IMR-90 (cell line): ENCODE data around the gene COL24A1. TPM values are rescaled to one million over a fixed set of nuclear protein-coding genes. Genes with fewer than 3 reads are reported as not detected.

Source experiments
- ATAC-seq: fragments of 200-7000 bp; cut with Tn5 transposase; 2 replicates; pipeline ENCODE4 v1.9.1; 2020; ENCODE audit warnings: low read depth, mild to moderate bottlenecking, moderate library complexity
- BruUV-seq: library from RNA; stranded (reverse); fragments of 400-500 nt; replicated peaks from 2 replicates; lab custom pipeline; 2021; lab: Mats Ljungman, UMichigan
- CTCF ChIA-PET: fragments of 300-600 bp; formaldehyde crosslinking; extraction: SDS; loops from one replicate; lab custom pipeline; 2021; ENCODE audit warnings: antibody characterized with exemption; lab: Yijun Ruan, JAX
- POLR2A ChIA-PET: fragments of 300-600 bp; sonication (Branson Sonifier 250); formaldehyde crosslinking; loops from one replicate; lab custom pipeline; 2022; ENCODE audit warnings: antibody characterized with exemption; ENCODE audit not compliant: unreplicated experiment; lab: Charles Lee
- DNase-seq: peaks from one replicate; pipeline ENCODE4 v3.0.0; 2013
- H2AFZ ChIP-seq: replicated peaks from 2 replicates; pipeline ENCODE3; 2013; ENCODE audit warnings: low read length, mild to moderate bottlenecking; ENCODE audit not compliant: poor library complexity
- H2AK5ac ChIP-seq: 2 replicates; pipeline ENCODE4 v1.6.1; 2013; ENCODE audit warnings: low read depth, low read length, inconsistent platforms
- H2AK9ac ChIP-seq: replicated peaks from 2 replicates; pipeline ENCODE3; 2013; ENCODE audit warnings: mild to moderate bottlenecking, low read depth, low read length, moderate library complexity; ENCODE audit not compliant: poor library complexity
- H2BK120ac ChIP-seq: 2 replicates; pipeline ENCODE4 v1.6.1; 2013; ENCODE audit warnings: low read depth, low read length, inconsistent platforms
- H2BK15ac ChIP-seq: 3 replicates; pipeline ENCODE4 v1.6.1; 2013; ENCODE audit warnings: low read depth, low read length, inconsistent platforms
- H2BK20ac ChIP-seq: 2 replicates; pipeline ENCODE4 v1.6.1; 2013; ENCODE audit warnings: low read depth, mild to moderate bottlenecking, inconsistent platforms, low read length, moderate library complexity
- H2BK5ac ChIP-seq: 2 replicates; pipeline ENCODE4 v1.6.1; 2013; ENCODE audit warnings: mild to moderate bottlenecking, low read depth, low read length, inconsistent platforms; ENCODE audit not compliant: poor library complexity, severe bottlenecking
- H3K14ac ChIP-seq: replicated peaks from 2 replicates; pipeline ENCODE4 v1.6.1; 2013; ENCODE audit warnings: low read depth, low read length, inconsistent platforms
- H3K18ac ChIP-seq: 2 replicates; pipeline ENCODE4 v1.6.1; 2013; ENCODE audit warnings: low read depth, low read length, control low read depth
- H3K23ac ChIP-seq: 2 replicates; pipeline ENCODE4 v1.6.1; 2013; ENCODE audit warnings: low read depth, low read length, inconsistent platforms
- H3K27ac ChIP-seq: 2 replicates; pipeline ENCODE4 v1.5.1; 2013; ENCODE audit warnings: mild to moderate bottlenecking, control low read depth, low read length; ENCODE audit not compliant: insufficient read depth
- H3K27me3 ChIP-seq: 2 replicates; pipeline ENCODE4 v1.6.1; 2013; ENCODE audit warnings: low read length; ENCODE audit not compliant: control insufficient read depth, insufficient read depth
- H3K36me3 ChIP-seq: 2 replicates; pipeline ENCODE4 v1.6.1; 2013; ENCODE audit warnings: low read length, mixed read lengths; ENCODE audit not compliant: control insufficient read depth, insufficient read depth
- H3K4ac ChIP-seq: 2 replicates; pipeline ENCODE4 v1.6.1; 2013; ENCODE audit warnings: low read depth, low read length, inconsistent platforms
- H3K4me1 ChIP-seq: 2 replicates; pipeline ENCODE4 v1.6.1; 2013; ENCODE audit warnings: low read length, mixed read lengths; ENCODE audit not compliant: control insufficient read depth, insufficient read depth
- H3K4me2 ChIP-seq: 2 replicates; pipeline ENCODE4 v1.6.1; 2013; ENCODE audit warnings: low read depth, mild to moderate bottlenecking, control low read depth, low read length, moderate library complexity
- H3K4me3 ChIP-seq: 2 replicates; pipeline ENCODE4 v1.5.1; 2013; ENCODE audit warnings: low read depth, mild to moderate bottlenecking, control low read depth, low read length, moderate library complexity; ENCODE audit not compliant: insufficient read depth
- H3K56ac ChIP-seq: 2 replicates; pipeline ENCODE4 v1.6.1; 2013; ENCODE audit warnings: low read length, inconsistent platforms; ENCODE audit not compliant: insufficient read depth; ENCODE audit errors: extremely low read depth
- H3K79me1 ChIP-seq, 2 experiments: 2 replicates each; pipeline ENCODE4 v1.6.1; 2013; ENCODE audit warnings: low read length in 2 of 2, inconsistent platforms in 1 of 2, low read depth in 1 of 2
- H3K9ac ChIP-seq: 2 replicates; pipeline ENCODE4 v1.6.1; 2013; ENCODE audit warnings: low read depth, low read length, control low read depth
- H3K9me1 ChIP-seq: 2 replicates; pipeline ENCODE4 v1.6.1; 2013; ENCODE audit warnings: low read length, inconsistent platforms; ENCODE audit not compliant: insufficient read depth
- H3K9me3 ChIP-seq: 2 replicates; pipeline ENCODE4 v1.6.1; 2013; ENCODE audit warnings: low read length; ENCODE audit not compliant: control insufficient read depth, insufficient read depth
- H4K20me1 ChIP-seq: 2 replicates; pipeline ENCODE4 v1.6.1; 2013; ENCODE audit warnings: low read length, inconsistent platforms; ENCODE audit not compliant: insufficient read depth
- H4K5ac ChIP-seq: 2 replicates; pipeline ENCODE4 v1.6.1; 2013; ENCODE audit warnings: mild to moderate bottlenecking, low read depth, low read length, control low read depth
- H4K8ac ChIP-seq, 2 experiments: 2 replicates each; pipeline ENCODE4 v1.6.1; 2013; ENCODE audit warnings: low read depth in 2 of 2, low read length in 2 of 2, control low read depth in 1 of 2, inconsistent platforms in 1 of 2
- H4K91ac ChIP-seq: 2 replicates; pipeline ENCODE4 v1.6.1; 2013; ENCODE audit warnings: low read depth, low read length, inconsistent platforms; ENCODE audit not compliant: insufficient read depth
- BHLHE40 ChIP-seq: fragments of 150-350 bp; IDR thresholded peaks from 2 replicates; pipeline ENCODE4 v1.6.1; 2016; ENCODE audit warnings: mild to moderate bottlenecking, low read depth, low read length
- CEBPB ChIP-seq: IDR thresholded peaks from 2 replicates; pipeline ENCODE4 v1.6.1; 2012; ENCODE audit warnings: low read depth, low read length, improper control_type of control experiment
- CHD1 ChIP-seq: IDR thresholded peaks from 2 replicates; pipeline ENCODE4 v1.6.1; 2012; ENCODE audit warnings: low read depth, low read length, improper control_type of control experiment
- CTCF ChIP-seq: conservative IDR thresholded peaks from 2 replicates; pipeline ENCODE4 v1.5.1; 2012; ENCODE audit warnings: mild to moderate bottlenecking, low read depth, low read length, improper control_type of control experiment
- ELK1 ChIP-seq: fragments of 150-350 bp; IDR thresholded peaks from 2 replicates; pipeline ENCODE4 v1.6.1; 2016; ENCODE audit warnings: low read depth, mild to moderate bottlenecking, low read length, moderate library complexity, borderline replicate concordance
- FOS ChIP-seq: fragments of 150-350 bp; IDR thresholded peaks from 2 replicates; pipeline ENCODE4 v1.6.1; 2016; ENCODE audit warnings: low read depth, low read length
- MAFK ChIP-seq: IDR thresholded peaks from 2 replicates; pipeline ENCODE4 v1.6.1; 2012; ENCODE audit warnings: low read depth, low read length, improper control_type of control experiment
- MAZ ChIP-seq: IDR thresholded peaks from 2 replicates; pipeline ENCODE4 v1.6.1; 2012; ENCODE audit warnings: low read depth, mild to moderate bottlenecking, low read length, improper control_type of control experiment, moderate library complexity, borderline replicate concordance
- MXI1 ChIP-seq: IDR thresholded peaks from 2 replicates; pipeline ENCODE4 v1.6.1; 2012; ENCODE audit warnings: low read depth, mild to moderate bottlenecking, low read length, moderate library complexity, borderline replicate concordance
- NFE2L2 ChIP-seq: fragments of 150-350 bp; IDR thresholded peaks from 2 replicates; pipeline ENCODE4 v1.6.1; 2016; ENCODE audit warnings: low read depth, mild to moderate bottlenecking, low read length
- POLR2A ChIP-seq: IDR thresholded peaks from 2 replicates; pipeline ENCODE4 v1.6.1; 2012; ENCODE audit warnings: mild to moderate bottlenecking, low read depth, low read length
- RAD21 ChIP-seq: IDR thresholded peaks from 2 replicates; pipeline ENCODE4 v1.6.1; 2012; ENCODE audit warnings: low read length, improper control_type of control experiment
- SMC3 ChIP-seq: fragments of 150-350 bp; IDR thresholded peaks from 2 replicates; pipeline ENCODE4 v1.6.1; 2016; ENCODE audit warnings: low read depth, mild to moderate bottlenecking, antibody characterized with exemption, low read length, moderate library complexity
- USF2 ChIP-seq: fragments of 150-350 bp; IDR thresholded peaks from 2 replicates; pipeline ENCODE4 v1.6.1; 2017; ENCODE audit warnings: mild to moderate bottlenecking, antibody characterized with exemption, low read length, low read depth
- WGBS, 2 experiments: methylation state at CpG; one replicate each; pipeline versions ENCODE4 v1.1.5 to v1.1.7; 2013; ENCODE audit warnings: missing lambda C conversion rate in 2 of 2; ENCODE audit not compliant: insufficient read length in 1 of 2; ENCODE audit errors: extremely low coverage in 2 of 2; 5-methylcytosine and 5-hydroxymethylcytosine counted together
- dilution Hi-C: fragments of 300-500 bp; cut with HindIII; formaldehyde crosslinking; loops from one replicate; pipeline ENCODE4 v1.14.3; 2018; ENCODE audit warnings: low sequenced_read_pairs; ENCODE audit not compliant: unreplicated experiment
- in situ Hi-C: fragments of 300-500 bp; cut with MboI; formaldehyde crosslinking; loops from 3 replicates; pipeline ENCODE4 v1.14.3; 2019; ENCODE audit warnings: low sequenced_read_pairs, inconsistent platforms, mixed read lengths
- intact Hi-C: fragments of 100-400 bp; cut with micrococcal nuclease; formaldehyde crosslinking; loops from 2 replicates; pipeline ENCODE4 v1.10.0; 2022
- polyA plus RNA-seq, 3 experiments: library from polyadenylated mRNA; depleted of rRNA; stranded (reverse); fragments of >200 nt; gene quantifications; 2 replicates each; pipeline ENCODE4 v1.2.3, GENCODE V29; 2012; ENCODE audit warnings: low replicate concordance in 1 of 3
- total RNA-seq: library from RNA; depleted of rRNA; stranded (reverse); fragments of >200 nt; gene quantifications from 2 replicates; pipeline ENCODE4 v1.2.3, GENCODE V29; 2012

COL24A1 gene
- total and polyA plus RNA-seq, 2 of the 4 experiments (the other 2 are of a cell fraction): 1.4 to 2.2 TPM

- Histone ChIP-seq H3K23ac (no peak overlapping the region), H2BK20ac (0 out of 2 replicates have a peak overlapping the region, but pooled peaks have one; percentile 57), H3K4me1 (no peaks in the 10 kb centered on the region; the same call in 1 of the 2 replicates), H3K27ac (no peak overlapping the region), H3K79me1 (peaks cover 12 to 39% of the 10 kb centered on the region in 2 experiments), H3K56ac (no peak overlapping the region; the same call in 1 of the 2 replicates), H4K20me1 (no peaks in the 10 kb centered on the region), H3K4me2 (no peak overlapping the region), H3K4me3 (no peak overlapping the region), H4K91ac (no peak overlapping the region), H3K36me3 (peaks cover 6% of the 10 kb centered on the region), H2AFZ (no peak overlapping the region), H3K4ac (peak overlapping the region; percentile 41; the same call in 1 of the 2 replicates), H4K8ac (peak overlapping the region in 1 of 2 experiments; percentile 57; a peak in 2 of 4 replicates), H3K18ac (no peak overlapping the region; the same call in 1 of the 2 replicates), H2AK9ac (no peak overlapping the region), H4K5ac (no peak overlapping the region), H3K9me3 (no peaks in the 10 kb centered on the region), H3K27me3 (no peaks in the 10 kb centered on the region), H2BK15ac (0 out of 3 replicates have a peak overlapping the region, but pooled peaks have one; percentile 19), H2BK120ac (peak overlapping the region; percentile 40; the same call in 1 of the 2 replicates), H3K14ac (0 out of 2 replicates have a peak overlapping the region, but pooled peaks have one; percentile 22), H2BK5ac (peak overlapping the region; percentile 17), H3K9ac (peak overlapping the region; percentile 36; the same call in 1 of the 2 replicates), H2AK5ac (no peak overlapping the region), H3K9me1 (no peaks in the 10 kb centered on the region)
- in situ Hi-C loops (loop anchor here (5.0 kb wide), 1 partner anchor 81 kb away; no protein-coding TSS in a partner anchor), dilution Hi-C loops (no loop called here), intact Hi-C loops (loop anchor here (1.0 to 2.0 kb wide), 4 partner anchors 64 to 385 kb away; no protein-coding TSS in a partner anchor)
- DNase-seq (peak; percentile 78), ATAC-seq (peak; percentile 74)
- ChIA-PET POLR2A (interaction anchor here (1.4 to 2.8 kb wide), 2 partner anchors 80 to 108 kb away, joined by 4 to 23 read pairs; no protein-coding TSS in a partner anchor), CTCF (interaction anchor here (0.7 to 2.3 kb wide), 17 partner anchors 9 to 433 kb away, joined by 3 to 15 read pairs (median 4); partner anchors contain the start of gene ZNHIT6)
- no CpG with 5 or more reads among the region's 1 CpG for WGBS, 2 experiments
- no TSS peak for BruUV-seq
- no peak for TF ChIP-seq ELK1
- TF ChIP-seq MAFK: no peak
- TF ChIP-seq POLR2A: no peak
- no peak for TF ChIP-seq FOS
- TF ChIP-seq MAZ: no peak
- TF ChIP-seq CTCF: peak; percentile 67
- TF ChIP-seq RAD21: peak; percentile 69
- no peak for TF ChIP-seq CEBPB
- TF ChIP-seq USF2: no peak
- no peak for TF ChIP-seq BHLHE40
- no peak for TF ChIP-seq MXI1
- peak; percentile 68 for TF ChIP-seq SMC3
- TF ChIP-seq CHD1: no peak
- no peak for TF ChIP-seq NFE2L2
Observed at GRCh38 chr1:85692730-85693314, 463.8 kb downstream of the COL24A1 start.
